A549 (cell line): ENCODE measurements around the gene ZNF106. TPM values are rescaled to one million over a fixed set of nuclear protein-coding genes. Genes with fewer than 3 reads are reported as not detected.

Experiments used
- ATAC-seq, 2 experiments: fragments of 200-7000 bp in 1 of 2; fragments of >200 bp in 1 of 2; cut with Nextera tagmentation in 1 of 2; cut with Tn5 transposase in 1 of 2; 3 replicates each; pipeline versions ENCODE4 v1.8.0 to v1.9.1; 2018 to 2020; ENCODE audit warnings: mild to moderate bottlenecking in 1 of 2, moderate library complexity in 1 of 2
- CTCF ChIA-PET: fragments of 300-600 bp; sonication (Branson Sonifier 250); formaldehyde crosslinking; extraction: SDS; loops from one replicate; lab custom pipeline; 2021; ENCODE audit warnings: antibody characterized with exemption, inconsistent platforms; lab: Yijun Ruan, JAX
- POLR2A ChIA-PET: fragments of 350-600 bp; formaldehyde crosslinking; extraction: SDS; loops from one replicate; lab custom pipeline; 2021; ENCODE audit warnings: antibody characterized with exemption, inconsistent platforms; lab: Yijun Ruan, JAX
- DNase-seq, 2 experiments: peaks; one replicate each; pipeline versions ENCODE4 v3.0.0 to v3.0.0-alpha.2; 2011 to 2016; ENCODE audit warnings: low read depth in 1 of 2, low spot score in 1 of 2
- FAIRE-seq: peaks from 2 replicates; lab custom pipeline; 2011; peaks lifted over from hg19 to GRCh38; lab: Jason Lieb, UNC
- H3K27ac ChIP-seq, 2 experiments: fragments of >200 bp; sonication (Bioruptor Twin); formaldehyde crosslinking; 3 replicates each; pipeline ENCODE4 v1.5.1; 2016 to 2017
- H3K4me1 ChIP-seq: fragments of >200 bp; sonication (Bioruptor Twin); formaldehyde crosslinking; 3 replicates; pipeline ENCODE4 v1.6.1; 2016
- H3K4me2 ChIP-seq: fragments of >200 bp; sonication (Bioruptor Twin); formaldehyde crosslinking; 3 replicates; pipeline ENCODE4 v1.6.1; 2016
- H3K4me3 ChIP-seq: fragments of >200 bp; sonication (Bioruptor Twin); formaldehyde crosslinking; 3 replicates; pipeline ENCODE4 v1.5.1; 2016
- H3K9me3 ChIP-seq: fragments of >200 bp; sonication (Bioruptor Twin); formaldehyde crosslinking; 3 replicates; pipeline ENCODE4 v1.6.1; 2016
- CBX2 ChIP-seq: fragments of 200-600 bp; sonication (generic); IDR thresholded peaks from 2 replicates; pipeline ENCODE4 v1.6.1; 2016; ENCODE audit warnings: low read depth, mild to moderate bottlenecking, borderline replicate concordance
- CEBPB ChIP-seq, 2 experiments: fragments of >200 bp in 1 of 2; sonication (Bioruptor Twin) in 1 of 2; formaldehyde crosslinking in 1 of 2; IDR thresholded peaks; 2 replicates each; pipeline ENCODE4 v1.6.1; 2012 to 2016
- CHD4 ChIP-seq: fragments of 200-600 bp; sonication (generic); IDR thresholded peaks from 2 replicates; pipeline ENCODE4 v1.6.1; 2016; ENCODE audit warnings: antibody characterized with exemption, mild to moderate bottlenecking, borderline replicate concordance
- CTCF ChIP-seq: fragments of >200 bp; sonication (Bioruptor Twin); formaldehyde crosslinking; IDR thresholded peaks from 3 replicates; pipeline ENCODE4 v1.5.1; 2016
- ELK1 ChIP-seq: fragments of 150-350 bp; IDR thresholded peaks from 2 replicates; pipeline ENCODE4 v1.6.1; 2014; ENCODE audit warnings: low read depth, mild to moderate bottlenecking, low read length
- EP300 ChIP-seq, 2 experiments: fragments of >200 bp; sonication (Bioruptor Twin); formaldehyde crosslinking; IDR thresholded peaks; 2 replicates in 1 of 2; 3 replicates in 1 of 2; pipeline ENCODE4 v1.6.1; 2016 to 2017
- FOSB ChIP-seq: fragments of 250-450 bp; sonication (Bioruptor Pico); IDR thresholded peaks from 2 replicates; pipeline ENCODE4 v1.5.0; 2020; ENCODE audit warnings: mild to moderate bottlenecking, moderate library complexity
- FOSL2 ChIP-seq, 2 experiments: fragments of 450-650 bp in 1 of 2; fragments of >200 bp in 1 of 2; sonication (Bioruptor Twin) in 1 of 2; formaldehyde crosslinking; IDR thresholded peaks; 2 replicates each; pipeline versions ENCODE4 v1.5.0 to v1.6.1; 2016 to 2020; ENCODE audit warnings: mild to moderate bottlenecking in 1 of 2, moderate library complexity in 1 of 2
- GATA3 ChIP-seq: IDR thresholded peaks from 2 replicates; pipeline ENCODE4 v1.6.1; 2012; ENCODE audit warnings: borderline replicate concordance
- HMGXB4 ChIP-seq: fragments of 250-450 bp; sonication (Bioruptor Pico); IDR thresholded peaks from 2 replicates; pipeline ENCODE4 v1.5.0; 2021; ENCODE audit warnings: mild to moderate bottlenecking, moderate library complexity, borderline replicate concordance
- HOXA7 ChIP-seq: fragments of 250-450 bp; sonication (Bioruptor Pico); IDR thresholded peaks from 2 replicates; pipeline ENCODE4 v1.5.0; 2020; ENCODE audit warnings: mild to moderate bottlenecking, moderate library complexity
- KDM1A ChIP-seq: fragments of 200-600 bp; sonication (generic); IDR thresholded peaks from 2 replicates; pipeline ENCODE4 v1.6.1; 2016; ENCODE audit warnings: low read depth, mild to moderate bottlenecking
- MAZ ChIP-seq: fragments of 150-350 bp; IDR thresholded peaks from 2 replicates; pipeline ENCODE4 v1.6.1; 2014; ENCODE audit warnings: antibody characterized with exemption, low read depth, low read length, borderline replicate concordance
- MYC ChIP-seq: IDR thresholded peaks from 2 replicates; pipeline ENCODE4 v1.6.1; 2012; ENCODE audit warnings: mild to moderate bottlenecking, inconsistent platforms, low read length, improper control_type of control experiment, borderline replicate concordance
- NPAS2 ChIP-seq: fragments of 250-450 bp; sonication (Bioruptor Pico); IDR thresholded peaks from 2 replicates; pipeline ENCODE4 v1.8.0; 2022; ENCODE audit warnings: mild to moderate bottlenecking, moderate library complexity, borderline replicate concordance
- PHF8 ChIP-seq: fragments of 200-600 bp; sonication (generic); IDR thresholded peaks from 2 replicates; pipeline ENCODE4 v1.6.1; 2016; ENCODE audit warnings: low read depth, mild to moderate bottlenecking, antibody characterized with exemption, moderate library complexity, borderline replicate concordance
- RFX5 ChIP-seq: fragments of 450-650 bp; IDR thresholded peaks from 2 replicates; pipeline ENCODE4 v1.7.1; 2014; ENCODE audit warnings: antibody characterized with exemption, mild to moderate bottlenecking, moderate library complexity
- RNF2 ChIP-seq: fragments of 200-600 bp; sonication (generic); IDR thresholded peaks from 2 replicates; pipeline ENCODE4 v1.6.1; 2016; ENCODE audit warnings: low read depth, mild to moderate bottlenecking, antibody characterized with exemption, moderate library complexity, borderline replicate concordance
- SMC3 ChIP-seq: fragments of >200 bp; sonication (Bioruptor Twin); formaldehyde crosslinking; IDR thresholded peaks from 3 replicates; pipeline ENCODE4 v1.6.1; 2018; ENCODE audit warnings: inconsistent platforms
- TFCP2L1 ChIP-seq: fragments of 250-450 bp; sonication (Bioruptor Pico); IDR thresholded peaks from 2 replicates; pipeline ENCODE4 v1.5.0; 2021; ENCODE audit warnings: mild to moderate bottlenecking
- TP53 ChIP-seq: fragments of 250-450 bp; sonication (Bioruptor Pico); IDR thresholded peaks from 2 replicates; pipeline ENCODE4 v1.5.0; 2021; ENCODE audit warnings: mild to moderate bottlenecking, moderate library complexity
- USF2 ChIP-seq: fragments of 450-650 bp; IDR thresholded peaks from 2 replicates; pipeline ENCODE4 v1.6.1; 2014; ENCODE audit warnings: antibody characterized with exemption
- ZNF302 ChIP-seq: fragments of 250-450 bp; sonication (Bioruptor Pico); IDR thresholded peaks from 2 replicates; pipeline ENCODE4 v1.9.0; 2021; ENCODE audit warnings: inconsistent platforms, mild to moderate bottlenecking, moderate library complexity
- ZSCAN20 ChIP-seq: fragments of 250-450 bp; sonication (Bioruptor Pico); IDR thresholded peaks from 2 replicates; pipeline ENCODE4 v1.8.0; 2022; ENCODE audit warnings: mild to moderate bottlenecking, moderate library complexity
- WGBS: methylation state at CpG from one replicate; pipeline ENCODE4 v1.1.6; 2017; ENCODE audit errors: missing lambda C conversion rate; 5-methylcytosine and 5-hydroxymethylcytosine counted together
- polyA plus RNA-seq, 4 experiments: library from polyadenylated mRNA; depleted of rRNA in 3 of 4; stranded (reverse); fragments of >200 nt; fragmentation: RNase III in 1 of 4; extraction: RNeasy Plus Mini Kit Qiagen cat#74134 plus additional on column Dnase treatment in 1 of 4; gene quantifications; 2 replicates in 3 of 4; 3 replicates in 1 of 4; pipeline ENCODE4 v1.2.3, GENCODE V29; 2011 to 2017
- TF ChIP-seq, protein P1 (sequence below): fragments of 200-600 bp; sonication (generic); IDR thresholded peaks from 2 replicates; pipeline ENCODE4 v1.6.1; 2016; ENCODE audit warnings: antibody characterized with exemption, mild to moderate bottlenecking, moderate library complexity
- TF ChIP-seq, protein P2 (sequence below): fragments of >200 bp; sonication (Bioruptor Twin); formaldehyde crosslinking; IDR thresholded peaks from 3 replicates; pipeline ENCODE4 v1.6.1; 2016
- TF ChIP-seq, protein P3 (sequence below): fragments of >200 bp; sonication (Bioruptor Twin); formaldehyde crosslinking; IDR thresholded peaks from 2 replicates; pipeline ENCODE4 v1.6.1; 2016

Gene ZNF106
- polyA plus RNA-seq, 2 of the 4 experiments (the other 2 are of a cell fraction): 7.8 to 19.3 TPM

GRCh38 chr15:42427429-42428223 is 63.3 kb downstream of the ZNF106 start:
- no peak overlapping the region for H3K4me2 ChIP-seq
- H3K9me3 ChIP-seq: no peaks in the 10 kb centered on the region
- DNase-seq: no peak
- no peaks in the 10 kb centered on the region for H3K4me1 ChIP-seq
- no peak for FAIRE-seq
- ChIA-PET CTCF (no interaction called here), POLR2A (no interaction called here)
- no peak for ATAC-seq
- no peak overlapping the region for H3K4me3 ChIP-seq
- TF ChIP-seq ZNF302: no peak
- TF ChIP-seq, protein P1, sequence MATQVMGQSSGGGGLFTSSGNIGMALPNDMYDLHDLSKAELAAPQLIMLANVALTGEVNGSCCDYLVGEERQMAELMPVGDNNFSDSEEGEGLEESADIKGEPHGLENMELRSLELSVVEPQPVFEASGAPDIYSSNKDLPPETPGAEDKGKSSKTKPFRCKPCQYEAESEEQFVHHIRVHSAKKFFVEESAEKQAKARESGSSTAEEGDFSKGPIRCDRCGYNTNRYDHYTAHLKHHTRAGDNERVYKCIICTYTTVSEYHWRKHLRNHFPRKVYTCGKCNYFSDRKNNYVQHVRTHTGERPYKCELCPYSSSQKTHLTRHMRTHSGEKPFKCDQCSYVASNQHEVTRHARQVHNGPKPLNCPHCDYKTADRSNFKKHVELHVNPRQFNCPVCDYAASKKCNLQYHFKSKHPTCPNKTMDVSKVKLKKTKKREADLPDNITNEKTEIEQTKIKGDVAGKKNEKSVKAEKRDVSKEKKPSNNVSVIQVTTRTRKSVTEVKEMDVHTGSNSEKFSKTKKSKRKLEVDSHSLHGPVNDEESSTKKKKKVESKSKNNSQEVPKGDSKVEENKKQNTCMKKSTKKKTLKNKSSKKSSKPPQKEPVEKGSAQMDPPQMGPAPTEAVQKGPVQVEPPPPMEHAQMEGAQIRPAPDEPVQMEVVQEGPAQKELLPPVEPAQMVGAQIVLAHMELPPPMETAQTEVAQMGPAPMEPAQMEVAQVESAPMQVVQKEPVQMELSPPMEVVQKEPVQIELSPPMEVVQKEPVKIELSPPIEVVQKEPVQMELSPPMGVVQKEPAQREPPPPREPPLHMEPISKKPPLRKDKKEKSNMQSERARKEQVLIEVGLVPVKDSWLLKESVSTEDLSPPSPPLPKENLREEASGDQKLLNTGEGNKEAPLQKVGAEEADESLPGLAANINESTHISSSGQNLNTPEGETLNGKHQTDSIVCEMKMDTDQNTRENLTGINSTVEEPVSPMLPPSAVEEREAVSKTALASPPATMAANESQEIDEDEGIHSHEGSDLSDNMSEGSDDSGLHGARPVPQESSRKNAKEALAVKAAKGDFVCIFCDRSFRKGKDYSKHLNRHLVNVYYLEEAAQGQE: no peak
- no peak for TF ChIP-seq FOSL2 (IDR thresholded peaks at IDR 0.05)
- TF ChIP-seq FOSL2 (CRISPR knock-in tag; IDR thresholded peaks at IDR 0.05): no peak
- no peak for TF ChIP-seq USF2
- TF ChIP-seq TP53: no peak
- no peak for TF ChIP-seq TFCP2L1 (CRISPR knock-in tag)
- TF ChIP-seq PHF8: no peak
- TF ChIP-seq GATA3: no peak
- TF ChIP-seq, protein P2, sequence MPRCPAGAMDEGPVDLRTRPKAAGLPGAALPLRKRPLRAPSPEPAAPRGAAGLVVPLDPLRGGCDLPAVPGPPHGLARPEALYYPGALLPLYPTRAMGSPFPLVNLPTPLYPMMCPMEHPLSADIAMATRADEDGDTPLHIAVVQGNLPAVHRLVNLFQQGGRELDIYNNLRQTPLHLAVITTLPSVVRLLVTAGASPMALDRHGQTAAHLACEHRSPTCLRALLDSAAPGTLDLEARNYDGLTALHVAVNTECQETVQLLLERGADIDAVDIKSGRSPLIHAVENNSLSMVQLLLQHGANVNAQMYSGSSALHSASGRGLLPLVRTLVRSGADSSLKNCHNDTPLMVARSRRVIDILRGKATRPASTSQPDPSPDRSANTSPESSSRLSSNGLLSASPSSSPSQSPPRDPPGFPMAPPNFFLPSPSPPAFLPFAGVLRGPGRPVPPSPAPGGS: no peak
- TF ChIP-seq FOSB (CRISPR knock-in tag): no peak
- no peak for TF ChIP-seq CHD4
- no peak for TF ChIP-seq CEBPB (IDR thresholded peaks at IDR 0.05)
- no peak for TF ChIP-seq RNF2
- TF ChIP-seq SMC3: no peak
- TF ChIP-seq HOXA7 (CRISPR knock-in tag): no peak
- TF ChIP-seq CTCF: no peak
- TF ChIP-seq, protein P3, sequence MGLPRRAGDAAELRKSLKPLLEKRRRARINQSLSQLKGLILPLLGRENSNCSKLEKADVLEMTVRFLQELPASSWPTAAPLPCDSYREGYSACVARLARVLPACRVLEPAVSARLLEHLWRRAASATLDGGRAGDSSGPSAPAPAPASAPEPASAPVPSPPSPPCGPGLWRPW: no peak
- TF ChIP-seq CBX2: no peak
- 92% methylated on average over 7 of the region's 7 CpGs for WGBS
- no peak overlapping the region for H3K27ac ChIP-seq

DNA sequence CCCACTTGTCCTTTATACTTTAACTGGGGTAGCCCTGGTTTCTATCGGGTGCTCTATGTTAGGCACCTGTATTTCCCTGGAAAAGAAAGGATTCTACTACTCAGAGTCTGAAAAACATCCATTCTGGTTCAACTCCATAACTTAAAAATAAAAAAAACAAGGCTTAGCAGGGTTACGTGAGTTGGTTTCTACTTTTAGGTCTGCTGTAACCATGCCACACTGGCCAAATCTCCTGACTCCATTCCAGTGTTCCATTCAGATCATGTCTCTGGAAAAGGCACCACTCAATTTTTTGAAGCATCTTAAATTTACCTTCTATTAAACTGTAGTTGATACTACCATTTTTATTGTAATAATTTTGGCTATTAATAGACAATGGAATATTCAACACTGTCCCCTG is 69.6 kb downstream of the ZNF106 start:
- Histone ChIP-seq H3K27ac (no peak overlapping the region), H3K9me3 (no peaks in the 10 kb centered on the region), H3K4me1 (no peaks in the 10 kb centered on the region), H3K4me2 (no peak overlapping the region), H3K4me3 (no peak overlapping the region)
- ChIA-PET POLR2A (no interaction called here), CTCF (no interaction called here)
- ATAC-seq (no peak), FAIRE-seq (no peak), DNase-seq (no peak)
- 96% methylated on average over 2 of the region's 2 CpGs for WGBS
- TF ChIP-seq HMGXB4 (CRISPR knock-in tag) (no peak), HOXA7 (CRISPR knock-in tag) (no peak), ELK1 (no peak), EP300 (IDR thresholded peaks at IDR 0.05) (no peak), NPAS2 (CRISPR knock-in tag) (no peak), MYC (no peak), MAZ (no peak), ZSCAN20 (CRISPR knock-in tag) (no peak), KDM1A (no peak), RFX5 (no peak)
